ENCODE measurements around the gene PIK3C2A.

GRCh38 chr11:17185938-17186337 lies 21.8 kb downstream of the PIK3C2A start:
- TF ChIP-seq CTCF (IDR thresholded peaks at IDR 0.05) (no peak), EZH2phosphoT487 (IDR thresholded peaks at IDR 0.05) (no peak), EZH2 (IDR thresholded peaks at IDR 0.05) (no peak)

Measured in neural progenitor cell (in vitro differentiated cells).